SK-N-MC (cell line): Measurements from ENCODE around the gene FGF18.

Experiments used
- EZH2 ChIP-seq: fragments of 200-600 bp; sonication (generic); IDR thresholded peaks from one replicate; pipeline ENCODE4 v1.6.1; 2017; ENCODE audit warnings: antibody characterized with exemption
- FOXP2 ChIP-seq: optimal IDR thresholded peaks from 2 replicates; pipeline ENCODE3; 2011; ENCODE audit warnings: mild to moderate bottlenecking, moderate library complexity; ENCODE audit not compliant: insufficient read depth; ENCODE audit errors: extremely low read length, control extremely low read depth
- POLR2AphosphoS5 ChIP-seq: IDR thresholded peaks from 2 replicates; pipeline ENCODE4 v1.6.1; 2012; ENCODE audit warnings: mild to moderate bottlenecking, low read depth, low read length, borderline replicate concordance

DNA sequence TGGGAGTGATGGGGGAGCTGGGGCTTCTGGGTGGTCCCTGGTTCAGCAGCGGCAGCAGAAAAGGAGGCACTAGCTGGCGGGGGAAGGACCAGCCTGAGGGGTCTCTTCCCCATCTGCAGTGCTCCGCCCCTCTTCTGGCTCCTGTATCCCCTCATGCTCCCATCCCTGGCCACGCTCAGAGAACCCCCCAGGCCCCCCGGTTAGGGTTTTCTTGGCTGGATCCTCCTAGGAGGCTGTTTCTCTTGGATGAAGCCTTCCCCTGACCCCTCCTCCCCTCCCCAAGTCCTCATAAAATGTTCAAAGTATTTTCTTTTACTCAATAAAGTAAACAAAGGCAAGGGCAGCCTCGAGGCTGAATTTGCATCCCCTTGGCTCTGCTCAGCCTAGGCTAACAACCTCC is 60.8 kb downstream of the FGF18 start:
- TF ChIP-seq FOXP2 (no peak), POLR2AphosphoS5 (no peak), EZH2 (no peak)
